ENCODE data around the gene SPDYE4.

The SPDYE4 gene

DNA sequence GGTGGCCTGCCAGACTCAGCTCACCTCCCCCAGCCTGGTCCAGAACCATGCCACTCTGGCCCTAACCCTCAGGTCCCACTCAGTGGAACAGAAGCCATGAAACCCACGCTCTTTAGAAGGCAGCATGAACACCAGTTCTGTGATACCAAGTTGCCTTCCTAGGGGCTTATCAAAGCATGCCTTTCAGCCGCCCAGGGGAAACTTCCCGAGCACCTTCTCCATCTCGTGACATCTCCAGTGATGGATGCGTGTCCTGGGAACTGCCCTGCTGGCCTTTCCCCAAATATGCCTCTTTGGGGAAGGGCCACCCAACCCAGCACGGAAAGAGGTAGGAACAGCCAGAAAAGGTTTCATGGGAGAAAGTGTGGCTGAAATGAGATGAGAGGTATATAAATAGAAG is 22.0 kb downstream of the SPDYE4 start:
- no peak overlapping the region for H3K27ac ChIP-seq (ENCODE audit: low read length)
- no peaks in the 10 kb centered on the region for H3K27me3 ChIP-seq (ENCODE audit: low read depth, low read length)
- no peaks in the 10 kb centered on the region for H3K9me3 ChIP-seq (ENCODE audit: control insufficient read depth in 1 of 2, low read length in 2 of 2)

GRCh38 chr17:8735336-8735939 is 22.9 kb downstream of the SPDYE4 start:
- H3K4me3 ChIP-seq (ENCODE audit: low read depth in 1 of 2, low read length in 2 of 2), result no peak overlapping the region
- H3K9me3 ChIP-seq (ENCODE audit: control insufficient read depth in 1 of 2, low read length in 2 of 2), result no peaks in the 10 kb centered on the region
- no peaks in the 10 kb centered on the region for H3K4me1 ChIP-seq (ENCODE audit: control insufficient read depth in 1 of 2, insufficient read depth in 2 of 2, low read length in 2 of 2)
- H3K36me3 ChIP-seq (ENCODE audit: control insufficient read depth in 1 of 2, insufficient read depth in 2 of 2, low read length in 2 of 2), result no peaks in the 10 kb centered on the region
- no peaks in the 10 kb centered on the region for H3K27me3 ChIP-seq (ENCODE audit: low read depth, low read length)
- no peak overlapping the region for H3K27ac ChIP-seq (ENCODE audit: low read length)

More for the DNA sequence above, 22.0 kb downstream of the SPDYE4 start:
- Histone ChIP-seq H3K4me1 (ENCODE audit: control insufficient read depth in 1 of 2, insufficient read depth in 2 of 2, low read length in 2 of 2) (no peaks in the 10 kb centered on the region), H3K36me3 (ENCODE audit: control insufficient read depth in 1 of 2, insufficient read depth in 2 of 2, low read length in 2 of 2) (no peaks in the 10 kb centered on the region), H3K4me3 (ENCODE audit: low read depth in 1 of 2, low read length in 2 of 2) (no peak overlapping the region)

- Histone ChIP-seq H3K4me3 (ENCODE audit: low read depth in 1 of 2, low read length in 2 of 2) (no peak overlapping the region), H3K36me3 (ENCODE audit: control insufficient read depth in 1 of 2, insufficient read depth in 2 of 2, low read length in 2 of 2) (no peaks in the 10 kb centered on the region), H3K27ac (ENCODE audit: low read length) (no peak overlapping the region), H3K4me1 (ENCODE audit: control insufficient read depth in 1 of 2, insufficient read depth in 2 of 2, low read length in 2 of 2) (no peaks in the 10 kb centered on the region), H3K27me3 (ENCODE audit: low read depth, low read length) (no peaks in the 10 kb centered on the region), H3K9me3 (ENCODE audit: control insufficient read depth in 1 of 2, low read length in 2 of 2) (no peaks in the 10 kb centered on the region)
Measured at GRCh38 chr17:8734876-8735275, 23.5 kb downstream of the SPDYE4 start.

DNA sequence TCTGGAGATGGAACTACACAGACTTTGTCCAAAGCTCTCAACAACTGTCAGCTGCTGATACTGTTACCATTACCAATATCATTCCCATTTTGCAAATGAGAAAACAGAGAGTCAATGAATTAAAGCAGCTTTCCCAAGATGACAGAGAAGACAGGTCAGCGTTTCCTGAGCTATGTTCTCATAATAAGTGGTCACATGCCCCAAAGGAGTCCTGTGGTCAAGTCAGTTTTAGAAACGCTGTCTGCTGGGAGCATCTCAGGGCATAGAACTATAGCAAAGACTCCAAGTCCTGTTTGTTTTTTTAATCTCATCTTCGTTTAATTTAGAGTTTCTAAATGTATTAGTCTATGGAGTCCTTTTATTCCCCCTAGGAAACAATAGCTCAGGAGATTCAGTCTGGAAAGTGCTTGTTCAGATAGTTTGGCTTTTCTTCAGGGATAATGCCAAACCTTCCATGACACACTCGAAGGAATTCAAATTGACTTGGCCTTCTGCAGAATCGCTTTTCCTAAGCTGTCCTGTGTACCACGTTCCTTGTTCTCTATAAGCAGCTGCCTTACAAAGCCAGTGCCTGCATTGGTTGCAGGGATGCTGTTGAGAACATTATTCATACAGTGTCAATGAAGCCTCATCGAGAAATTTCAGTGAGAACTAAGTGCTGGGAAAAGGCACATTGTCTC is 25.8 kb downstream of the SPDYE4 start:
- no peak overlapping the region for H3K27ac ChIP-seq (ENCODE audit: low read length)
- no peaks in the 10 kb centered on the region for H3K36me3 ChIP-seq (ENCODE audit: control insufficient read depth in 1 of 2, insufficient read depth in 2 of 2, low read length in 2 of 2)
- H3K27me3 ChIP-seq (ENCODE audit: low read depth, low read length), result no peaks in the 10 kb centered on the region
- H3K9me3 ChIP-seq (ENCODE audit: control insufficient read depth in 1 of 2, low read length in 2 of 2), result no peaks in the 10 kb centered on the region
- H3K4me1 ChIP-seq (ENCODE audit: control insufficient read depth in 1 of 2, insufficient read depth in 2 of 2, low read length in 2 of 2), result no peaks in the 10 kb centered on the region
- no peak overlapping the region for H3K4me3 ChIP-seq (ENCODE audit: low read depth in 1 of 2, low read length in 2 of 2)

GRCh38 chr17:8729860-8730259 is 28.5 kb downstream of the SPDYE4 start:
- Histone ChIP-seq H3K9me3 (ENCODE audit: control insufficient read depth in 1 of 2, low read length in 2 of 2) (no peaks in the 10 kb centered on the region), H3K36me3 (ENCODE audit: control insufficient read depth in 1 of 2, insufficient read depth in 2 of 2, low read length in 2 of 2) (no peaks in the 10 kb centered on the region), H3K27me3 (ENCODE audit: low read depth, low read length) (no peaks in the 10 kb centered on the region), H3K4me3 (ENCODE audit: low read depth in 1 of 2, low read length in 2 of 2) (no peak overlapping the region), H3K27ac (ENCODE audit: low read length) (no peak overlapping the region), H3K4me1 (ENCODE audit: control insufficient read depth in 1 of 2, insufficient read depth in 2 of 2, low read length in 2 of 2) (no peaks in the 10 kb centered on the region)

GRCh38 chr17:8729421-8729820 is 28.9 kb downstream of the SPDYE4 start:
- H3K36me3 ChIP-seq (ENCODE audit: control insufficient read depth in 1 of 2, insufficient read depth in 2 of 2, low read length in 2 of 2), result no peaks in the 10 kb centered on the region
- H3K27me3 ChIP-seq (ENCODE audit: low read depth, low read length), result no peaks in the 10 kb centered on the region
- H3K4me1 ChIP-seq (ENCODE audit: control insufficient read depth in 1 of 2, insufficient read depth in 2 of 2, low read length in 2 of 2), result no peaks in the 10 kb centered on the region
- H3K9me3 ChIP-seq (ENCODE audit: control insufficient read depth in 1 of 2, low read length in 2 of 2), result no peaks in the 10 kb centered on the region
- no peak overlapping the region for H3K4me3 ChIP-seq (ENCODE audit: low read depth in 1 of 2, low read length in 2 of 2)
- H3K27ac ChIP-seq (ENCODE audit: low read length), result no peak overlapping the region

DNA sequence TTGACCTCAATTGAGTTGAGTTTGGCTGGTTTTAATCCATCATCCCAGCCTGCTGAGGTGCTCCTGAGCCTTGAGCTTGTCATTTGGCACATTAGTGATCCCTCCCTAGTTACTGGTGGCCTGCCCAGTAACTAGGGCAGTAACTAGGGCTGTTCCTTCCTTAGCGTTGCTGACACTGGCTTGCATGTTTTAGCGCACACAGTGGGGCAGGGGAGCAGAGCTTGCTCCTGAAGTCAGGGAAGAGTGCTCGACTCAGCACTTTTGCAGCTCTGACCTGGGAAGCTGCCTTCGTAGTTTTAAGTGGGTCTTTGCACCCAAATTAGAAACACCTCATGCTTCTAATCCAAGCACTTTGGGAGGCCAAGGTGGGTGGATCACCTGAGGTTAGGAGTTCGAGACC is 29.4 kb downstream of the SPDYE4 start:
- Histone ChIP-seq H3K4me3 (ENCODE audit: low read depth in 1 of 2, low read length in 2 of 2) (no peak overlapping the region), H3K27ac (ENCODE audit: low read length) (no peak overlapping the region), H3K36me3 (ENCODE audit: control insufficient read depth in 1 of 2, insufficient read depth in 2 of 2, low read length in 2 of 2) (no peaks in the 10 kb centered on the region), H3K9me3 (ENCODE audit: control insufficient read depth in 1 of 2, low read length in 2 of 2) (no peaks in the 10 kb centered on the region), H3K4me1 (ENCODE audit: control insufficient read depth in 1 of 2, insufficient read depth in 2 of 2, low read length in 2 of 2) (no peaks in the 10 kb centered on the region), H3K27me3 (ENCODE audit: low read depth, low read length) (no peaks in the 10 kb centered on the region)

GRCh38 chr17:8728251-8728938 is 30.0 kb downstream of the SPDYE4 start:
- Histone ChIP-seq H3K27me3 (ENCODE audit: low read depth, low read length) (no peaks in the 10 kb centered on the region), H3K9me3 (ENCODE audit: control insufficient read depth in 1 of 2, low read length in 2 of 2) (no peaks in the 10 kb centered on the region)

DNA sequence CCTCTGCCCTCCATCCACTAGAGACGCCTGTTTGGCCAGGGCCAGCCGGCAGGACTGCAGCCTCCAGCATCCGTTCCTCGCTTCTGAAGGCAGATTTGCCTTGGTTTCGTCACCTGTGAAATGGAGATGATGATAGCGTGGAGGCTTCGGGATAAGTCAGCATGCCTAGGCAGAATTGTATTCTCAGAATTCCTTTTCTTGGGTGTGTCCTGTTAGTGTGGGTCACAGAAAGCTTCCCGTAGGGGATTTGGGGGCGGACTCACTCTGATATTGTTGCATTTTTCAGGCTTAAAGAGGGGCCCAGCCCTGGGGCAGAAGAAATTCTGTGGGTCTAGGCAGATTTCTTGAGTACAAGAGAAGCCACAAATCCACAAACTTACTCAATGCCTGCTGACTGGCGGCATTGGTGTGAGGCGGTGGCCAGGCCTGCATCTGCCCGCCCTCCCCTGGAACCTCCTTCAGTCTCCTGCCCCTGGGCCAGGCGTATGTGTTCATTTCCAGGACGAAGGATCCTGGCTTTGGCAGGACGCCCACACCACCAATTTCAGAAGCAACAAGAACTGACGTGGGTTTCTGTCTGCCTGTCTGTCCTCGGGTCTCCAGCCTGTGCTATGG is 31.3 kb downstream of the SPDYE4 start:
- no peaks in the 10 kb centered on the region for H3K27me3 ChIP-seq (ENCODE audit: low read depth, low read length)
- H3K4me1 ChIP-seq (ENCODE audit: control insufficient read depth in 1 of 2, insufficient read depth in 2 of 2, low read length in 2 of 2), result no peaks in the 10 kb centered on the region
- H3K36me3 ChIP-seq (ENCODE audit: control insufficient read depth in 1 of 2, insufficient read depth in 2 of 2, low read length in 2 of 2), result no peaks in the 10 kb centered on the region
- H3K4me3 ChIP-seq (ENCODE audit: low read depth in 1 of 2, low read length in 2 of 2), result no peak overlapping the region
- no peaks in the 10 kb centered on the region for H3K9me3 ChIP-seq (ENCODE audit: control insufficient read depth in 1 of 2, low read length in 2 of 2)
- no peak overlapping the region for H3K27ac ChIP-seq (ENCODE audit: low read length)

More at GRCh38 chr17:8728251-8728938, 30.0 kb downstream of the SPDYE4 start:
- H3K27ac ChIP-seq (ENCODE audit: low read length), result no peak overlapping the region
- H3K4me3 ChIP-seq (ENCODE audit: low read depth in 1 of 2, low read length in 2 of 2), result no peak overlapping the region
- no peaks in the 10 kb centered on the region for H3K36me3 ChIP-seq (ENCODE audit: control insufficient read depth in 1 of 2, insufficient read depth in 2 of 2, low read length in 2 of 2)
- no peaks in the 10 kb centered on the region for H3K4me1 ChIP-seq (ENCODE audit: control insufficient read depth in 1 of 2, insufficient read depth in 2 of 2, low read length in 2 of 2)

GRCh38 chr17:8725881-8726876 is 32.2 kb downstream of the SPDYE4 start:
- H3K4me1 ChIP-seq (ENCODE audit: control insufficient read depth in 1 of 2, insufficient read depth in 2 of 2, low read length in 2 of 2), result no peaks in the 10 kb centered on the region
- no peaks in the 10 kb centered on the region for H3K36me3 ChIP-seq (ENCODE audit: control insufficient read depth in 1 of 2, insufficient read depth in 2 of 2, low read length in 2 of 2)
- H3K4me3 ChIP-seq (ENCODE audit: low read depth in 1 of 2, low read length in 2 of 2), result no peak overlapping the region
- H3K9me3 ChIP-seq (ENCODE audit: control insufficient read depth in 1 of 2, low read length in 2 of 2), result no peaks in the 10 kb centered on the region
- no peak overlapping the region for H3K27ac ChIP-seq (ENCODE audit: low read length)
- H3K27me3 ChIP-seq (ENCODE audit: low read depth, low read length), result no peaks in the 10 kb centered on the region
